HG03139 (cell line): ENCODE results near the gene RPLP2.

Source experiments
- ATAC-seq: cut with Tn5 transposase; IDR thresholded peaks from one replicate; pipeline ENCODE4 v1.9.1; 2021; ENCODE audit not compliant: unreplicated experiment

The RPLP2 gene

DNA sequence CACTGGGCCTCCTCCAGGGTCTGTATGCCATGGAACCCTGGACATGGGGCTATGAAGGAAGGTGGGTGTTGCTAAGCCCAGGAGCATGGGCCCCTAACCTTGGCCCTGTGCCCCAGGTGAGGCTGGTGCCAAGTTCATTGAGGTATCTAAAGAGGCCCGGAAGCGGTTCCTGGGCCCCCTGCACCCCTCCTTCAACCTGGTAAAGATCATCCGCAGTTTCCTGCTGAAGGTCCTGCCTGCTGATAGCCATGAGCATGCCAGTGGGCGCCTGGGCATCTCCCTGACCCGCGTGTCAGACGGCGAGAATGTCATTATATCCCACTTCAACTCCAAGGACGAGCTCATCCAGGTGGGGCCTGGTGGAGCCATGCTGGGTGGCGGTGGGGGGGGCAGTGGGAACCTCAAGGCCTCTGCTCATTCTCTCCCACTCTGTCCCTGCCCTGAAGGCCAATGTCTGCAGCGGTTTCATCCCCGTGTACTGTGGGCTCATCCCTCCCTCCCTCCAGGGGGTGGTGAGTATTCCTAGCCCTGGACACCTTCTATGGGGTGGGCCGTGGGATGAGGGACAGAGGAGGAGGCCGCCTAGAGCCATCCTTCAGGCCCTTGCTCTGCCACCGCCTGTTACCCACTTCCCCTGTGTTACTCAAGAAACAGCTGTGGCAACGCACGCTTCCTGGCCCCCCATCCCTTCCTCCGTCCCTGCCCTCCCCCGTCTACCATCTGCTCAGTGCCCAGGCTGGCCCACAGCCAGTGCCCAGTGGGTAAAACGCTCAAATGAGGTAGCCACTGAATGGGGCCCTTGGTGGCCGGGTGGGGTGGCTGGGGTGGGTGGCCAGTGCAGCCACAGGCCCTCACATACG lies 12.0 kb downstream of the RPLP2 start:
- no peak for ATAC-seq

DNA sequence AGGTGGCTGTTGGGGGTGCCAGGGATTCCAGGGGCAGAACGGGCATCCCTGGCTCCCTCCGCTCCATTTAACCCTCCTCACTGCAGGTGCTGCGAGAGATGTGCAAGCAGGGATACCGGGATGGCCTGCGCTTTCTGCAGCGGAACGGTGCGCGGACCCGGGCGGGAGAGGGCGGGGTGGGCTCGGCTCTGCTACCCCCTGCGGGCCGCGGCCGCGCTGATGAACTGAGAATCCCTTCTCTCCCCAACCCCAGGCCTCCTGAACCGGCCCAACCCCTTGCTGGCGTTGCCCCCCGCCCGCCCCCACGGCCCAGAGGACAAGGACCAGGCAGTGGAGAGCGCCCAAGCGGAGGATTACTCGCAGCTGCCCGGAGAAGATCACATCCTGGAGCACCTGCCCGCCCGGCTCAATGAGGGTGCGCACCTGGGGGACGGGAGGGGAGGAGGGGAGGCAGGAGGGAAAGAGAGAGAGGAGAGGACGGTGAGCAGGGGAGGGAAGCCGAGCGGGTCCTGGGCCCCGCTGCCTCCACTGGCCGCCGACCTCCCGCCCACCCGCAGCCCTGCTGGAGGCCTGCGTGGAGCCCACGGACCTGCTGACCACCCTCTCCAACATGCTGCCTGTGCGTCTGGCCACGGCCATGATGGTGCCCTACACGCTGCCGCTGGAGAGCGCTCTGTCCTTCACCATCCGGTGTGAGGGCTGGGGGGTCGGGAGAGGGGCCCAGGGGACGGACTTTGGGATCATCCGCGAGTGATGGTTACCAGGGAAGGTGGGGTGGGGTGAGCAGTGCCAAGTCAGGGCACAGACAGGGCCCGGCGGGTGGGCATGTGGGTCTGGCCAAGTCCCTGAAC lies 13.9 kb downstream of the RPLP2 start:
- no peak for ATAC-seq

DNA sequence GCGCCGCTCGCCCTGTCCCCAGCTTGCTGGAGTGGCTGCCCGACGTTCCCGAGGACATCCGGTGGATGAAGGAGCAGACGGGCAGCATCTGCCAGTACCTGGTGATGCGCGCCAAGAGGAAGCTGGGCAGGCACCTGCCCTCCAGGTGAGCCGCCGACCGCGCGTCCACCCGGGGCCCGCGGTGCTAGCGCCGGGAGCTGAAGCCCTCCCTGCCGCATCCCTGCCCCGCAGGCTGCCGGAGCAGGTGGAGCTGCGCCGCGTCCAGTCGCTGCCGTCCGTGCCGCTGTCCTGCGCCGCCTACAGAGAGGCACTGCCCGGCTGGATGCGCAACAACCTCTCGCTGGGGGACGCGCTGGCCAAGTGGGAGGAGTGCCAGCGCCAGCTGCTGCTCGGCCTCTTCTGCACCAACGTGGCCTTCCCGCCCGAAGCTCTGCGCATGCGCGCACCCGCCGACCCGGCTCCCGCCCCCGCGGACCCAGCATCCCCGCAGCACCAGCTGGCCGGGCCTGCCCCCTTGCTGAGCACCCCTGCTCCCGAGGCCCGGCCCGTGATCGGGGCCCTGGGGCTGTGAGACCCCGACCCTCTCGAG lies 14.6 kb downstream of the RPLP2 start:
- ATAC-seq: no peak

DNA sequence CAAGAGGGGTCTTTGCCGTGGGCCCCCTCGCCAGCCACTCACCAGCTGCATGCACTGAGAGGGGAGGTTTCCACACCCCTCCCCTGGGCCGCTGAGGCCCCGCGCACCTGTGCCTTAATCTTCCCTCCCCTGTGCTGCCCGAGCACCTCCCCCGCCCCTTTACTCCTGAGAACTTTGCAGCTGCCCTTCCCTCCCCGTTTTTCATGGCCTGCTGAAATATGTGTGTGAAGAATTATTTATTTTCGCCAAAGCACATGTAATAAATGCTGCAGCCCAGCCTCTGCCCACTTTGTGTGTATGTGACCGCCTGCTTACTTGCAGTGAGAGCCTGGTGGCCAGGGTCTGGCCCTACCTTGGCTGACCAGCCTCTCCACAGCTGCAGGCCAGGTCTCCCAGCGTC lies 15.2 kb downstream of the RPLP2 start:
- ATAC-seq: no peak

DNA sequence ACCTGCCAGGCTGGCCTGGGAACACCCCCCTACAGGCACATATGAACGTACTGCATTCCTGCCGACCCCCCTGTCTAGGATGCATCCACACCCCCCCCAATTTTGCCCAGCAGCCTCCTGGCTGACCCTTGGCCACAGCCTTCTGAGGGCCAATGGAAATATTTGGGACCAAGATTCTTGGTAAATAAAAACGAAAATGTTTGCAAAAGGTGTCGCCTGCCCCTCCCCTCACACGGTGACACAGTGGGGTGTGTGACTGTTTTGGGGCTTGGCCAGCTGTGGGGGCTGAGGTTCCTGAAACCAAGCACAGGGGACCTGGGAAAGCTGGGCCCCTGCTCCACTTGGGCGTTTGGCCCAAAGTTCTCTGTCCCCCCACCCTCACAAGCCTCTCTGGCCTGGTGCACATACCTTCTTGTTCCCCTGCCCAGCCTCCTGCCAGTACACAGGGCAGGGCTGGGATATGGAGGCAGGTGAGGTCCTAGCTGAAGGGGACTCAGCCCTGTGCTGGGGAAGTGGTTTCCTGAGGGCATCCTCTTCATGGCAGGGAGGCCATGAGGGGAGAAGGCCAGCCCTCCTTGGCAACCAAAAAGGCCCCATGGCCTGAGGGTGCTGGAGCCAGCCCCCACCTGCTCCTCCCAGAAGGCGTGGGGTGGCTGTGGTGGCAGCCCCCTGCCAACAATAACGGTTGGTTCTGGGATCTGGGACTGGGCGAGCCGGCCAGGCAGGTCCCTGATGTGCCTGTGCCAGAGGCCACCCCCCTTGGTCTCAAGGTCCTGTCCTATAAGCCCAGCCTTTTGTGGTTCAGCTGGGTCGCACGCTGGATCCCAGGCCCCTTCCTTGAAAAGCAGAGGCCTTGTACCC lies 15.8 kb downstream of the RPLP2 start:
- no peak for ATAC-seq

DNA sequence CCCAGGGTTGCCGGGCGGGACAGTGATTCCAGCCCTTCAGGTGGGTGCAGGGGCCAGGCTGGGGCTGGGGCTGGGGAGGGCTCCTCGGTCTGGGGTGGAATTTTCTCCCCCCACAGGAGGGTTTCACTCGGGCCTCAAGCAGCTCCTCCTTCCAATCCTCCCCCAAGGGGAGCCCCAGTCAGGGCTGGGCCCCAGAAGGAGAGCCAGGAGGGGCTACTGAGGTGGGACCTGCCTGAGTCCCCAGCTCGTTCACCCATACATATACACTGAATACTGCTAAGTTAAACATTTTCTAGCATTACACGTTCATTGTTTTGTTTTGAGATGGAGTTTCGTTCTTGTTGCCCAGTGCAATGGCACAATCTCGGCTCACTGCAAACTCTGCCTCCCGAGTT lies 16.5 kb downstream of the RPLP2 start:
- ATAC-seq: no peak

DNA sequence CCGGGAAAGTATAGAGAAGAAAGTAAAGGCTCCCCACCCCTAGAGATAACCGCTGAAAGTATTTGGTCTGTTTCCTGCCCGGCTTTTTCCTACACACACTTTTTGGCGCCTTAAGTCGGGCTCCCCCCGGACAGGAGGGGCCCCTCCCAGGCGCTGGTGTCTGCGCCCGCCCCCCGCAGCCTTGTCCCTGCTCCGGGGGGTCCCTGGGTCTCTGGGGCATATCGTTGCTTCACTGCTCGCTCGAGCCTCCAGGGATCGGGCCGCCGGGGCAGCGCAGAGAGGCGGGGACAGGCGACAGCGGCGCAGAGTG lies 17.0 kb downstream of the RPLP2 start:
- no peak for ATAC-seq

DNA sequence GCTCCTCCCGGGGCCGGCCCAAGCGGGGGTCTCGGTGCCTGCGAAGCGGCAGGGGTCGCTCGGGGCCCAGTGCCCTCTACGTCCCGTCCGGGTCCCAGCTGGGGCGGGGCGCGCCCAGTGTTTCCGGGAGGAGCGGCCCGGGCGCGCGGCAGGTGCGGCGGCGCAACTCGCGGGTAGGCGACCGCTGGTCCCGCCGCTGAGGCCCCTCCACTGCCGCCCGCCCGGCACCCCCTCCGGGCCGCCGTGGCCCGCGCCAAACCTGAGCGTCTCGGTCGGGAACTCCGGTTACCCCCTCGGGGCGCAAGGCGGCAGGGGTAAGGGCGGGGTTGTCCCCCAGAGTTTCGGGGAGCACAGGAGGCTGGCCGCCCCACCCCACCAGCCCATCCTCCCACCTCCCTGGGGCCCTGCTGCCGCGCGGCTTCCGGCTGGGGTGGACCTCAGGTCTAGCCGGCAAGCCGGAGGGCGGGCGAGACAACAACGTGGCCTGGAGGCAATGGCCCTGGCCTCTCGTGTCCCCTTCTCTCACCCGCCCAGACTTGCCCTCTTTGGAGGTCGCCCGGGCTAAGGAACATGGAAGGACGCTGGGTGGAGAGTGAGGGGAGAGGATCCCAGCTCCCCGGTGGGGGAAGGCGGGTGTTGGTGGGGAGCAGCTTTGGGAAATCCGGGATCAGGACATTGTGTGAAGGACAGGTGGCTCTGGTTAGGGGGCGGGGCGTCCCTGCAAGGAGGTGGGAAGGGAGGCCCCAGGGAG lies 17.6 kb downstream of the RPLP2 start:
- ATAC-seq: no peak

DNA sequence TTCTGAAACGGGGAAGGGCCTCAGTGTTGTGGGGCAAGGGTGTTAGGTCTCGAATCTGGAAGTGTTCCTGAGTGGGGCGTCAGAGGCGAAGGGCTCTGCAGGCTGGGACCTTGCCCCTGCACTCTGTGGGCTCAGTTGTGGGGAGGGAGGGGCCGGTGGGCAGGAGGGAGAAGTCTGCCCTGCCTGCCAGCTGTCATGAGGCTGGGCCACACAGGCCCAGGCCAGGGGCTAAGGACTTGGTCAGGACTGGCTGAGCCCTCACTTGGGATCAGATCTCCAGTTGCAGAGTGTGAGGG lies 18.1 kb downstream of the RPLP2 start, which contains the start of gene CRACR2B:
Gene CRACR2B, plus strand, starts transcription at position 23 of the 296 bp plus-strand sequence. CDS start 689 bp downstream, outside the sequence.
- no peak for ATAC-seq

DNA sequence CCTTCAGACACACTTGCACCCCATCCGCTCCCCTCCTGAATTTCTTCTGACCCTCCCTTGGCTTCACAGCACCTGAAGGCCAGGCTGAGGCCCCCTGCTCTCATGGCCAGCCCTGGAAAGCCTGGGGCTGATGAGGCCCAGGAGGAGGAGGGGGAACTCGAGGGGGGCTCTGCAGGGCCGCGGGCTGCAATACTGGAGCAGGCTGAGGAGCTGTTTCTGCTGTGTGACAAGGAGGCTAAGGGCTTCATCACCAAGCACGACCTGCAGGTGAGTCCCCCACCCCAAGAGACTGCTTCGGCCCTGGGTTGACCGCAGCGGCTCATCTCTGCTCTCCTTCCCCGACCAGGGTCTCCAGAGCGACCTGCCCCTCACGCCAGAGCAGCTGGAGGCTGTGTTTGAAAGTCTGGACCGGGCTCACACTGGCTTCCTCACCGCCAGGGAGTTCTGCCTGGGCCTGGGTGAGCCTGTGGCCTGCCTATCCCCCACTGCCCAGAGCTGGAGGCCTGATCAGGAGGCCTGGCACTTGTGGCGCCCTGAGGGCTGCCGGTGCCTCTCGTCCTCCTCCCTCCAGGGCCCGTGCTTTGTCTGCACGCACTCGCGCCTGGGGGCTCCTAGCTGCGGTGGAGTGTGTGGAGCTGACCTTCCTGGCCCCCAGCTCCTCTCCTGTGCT lies 18.9 kb downstream of the RPLP2 start:
- ATAC-seq: no peak

DNA sequence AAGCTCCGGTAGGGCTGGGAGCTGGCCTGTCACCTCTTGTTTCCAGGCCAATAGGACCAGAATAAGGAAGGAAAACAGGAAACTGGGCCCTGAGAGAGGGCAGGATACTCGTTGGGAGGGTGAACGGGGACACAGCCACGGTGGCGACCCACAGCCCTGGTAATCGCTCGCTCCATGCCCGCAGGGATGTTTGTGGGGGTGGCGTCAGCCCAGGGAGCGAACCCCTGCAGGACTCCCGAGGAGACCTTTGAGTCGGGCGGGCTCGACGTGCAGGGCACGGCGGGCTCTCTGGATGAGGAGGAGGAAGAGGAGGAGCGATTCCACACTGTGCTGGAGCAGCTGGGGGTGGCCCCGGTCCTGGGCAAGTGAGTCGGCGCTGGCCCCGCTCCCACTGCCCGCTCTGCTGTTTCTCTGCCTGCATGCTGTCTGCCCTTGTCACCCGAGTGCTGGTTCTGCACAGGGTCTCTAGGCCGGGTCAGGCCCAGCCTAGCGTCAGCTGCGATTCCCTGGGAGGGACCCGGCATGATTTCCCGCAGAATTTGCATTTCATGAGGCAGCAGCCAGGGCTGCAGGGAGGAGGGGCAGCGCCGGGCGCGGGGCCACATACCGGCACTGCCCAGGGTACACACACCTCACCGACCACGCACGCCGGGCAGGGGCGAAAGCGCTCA lies 19.5 kb downstream of the RPLP2 start:
- ATAC-seq: no peak

DNA sequence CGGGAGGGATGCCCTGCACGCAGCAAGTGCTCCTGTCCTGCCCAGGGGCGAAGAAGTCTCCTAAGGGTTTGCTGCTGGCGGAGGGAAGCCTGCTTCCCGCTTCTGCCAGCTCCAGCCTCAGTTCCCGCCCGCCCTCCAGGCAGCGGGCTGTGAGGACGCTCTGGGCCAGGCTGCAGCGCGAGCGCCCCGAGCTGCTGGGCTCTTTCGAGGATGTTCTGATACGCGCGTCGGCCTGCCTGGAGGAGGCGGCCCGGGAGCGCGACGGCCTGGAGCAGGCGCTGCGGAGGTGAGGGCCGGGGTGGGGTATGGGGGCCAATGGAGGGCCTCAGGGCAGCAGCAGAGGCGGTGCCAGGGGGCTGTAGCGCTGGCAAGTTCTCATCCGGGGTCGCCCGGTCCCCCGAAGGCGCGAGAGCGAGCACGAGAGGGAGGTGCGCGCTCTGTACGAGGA lies 20.1 kb downstream of the RPLP2 start:
- no peak for ATAC-seq

DNA sequence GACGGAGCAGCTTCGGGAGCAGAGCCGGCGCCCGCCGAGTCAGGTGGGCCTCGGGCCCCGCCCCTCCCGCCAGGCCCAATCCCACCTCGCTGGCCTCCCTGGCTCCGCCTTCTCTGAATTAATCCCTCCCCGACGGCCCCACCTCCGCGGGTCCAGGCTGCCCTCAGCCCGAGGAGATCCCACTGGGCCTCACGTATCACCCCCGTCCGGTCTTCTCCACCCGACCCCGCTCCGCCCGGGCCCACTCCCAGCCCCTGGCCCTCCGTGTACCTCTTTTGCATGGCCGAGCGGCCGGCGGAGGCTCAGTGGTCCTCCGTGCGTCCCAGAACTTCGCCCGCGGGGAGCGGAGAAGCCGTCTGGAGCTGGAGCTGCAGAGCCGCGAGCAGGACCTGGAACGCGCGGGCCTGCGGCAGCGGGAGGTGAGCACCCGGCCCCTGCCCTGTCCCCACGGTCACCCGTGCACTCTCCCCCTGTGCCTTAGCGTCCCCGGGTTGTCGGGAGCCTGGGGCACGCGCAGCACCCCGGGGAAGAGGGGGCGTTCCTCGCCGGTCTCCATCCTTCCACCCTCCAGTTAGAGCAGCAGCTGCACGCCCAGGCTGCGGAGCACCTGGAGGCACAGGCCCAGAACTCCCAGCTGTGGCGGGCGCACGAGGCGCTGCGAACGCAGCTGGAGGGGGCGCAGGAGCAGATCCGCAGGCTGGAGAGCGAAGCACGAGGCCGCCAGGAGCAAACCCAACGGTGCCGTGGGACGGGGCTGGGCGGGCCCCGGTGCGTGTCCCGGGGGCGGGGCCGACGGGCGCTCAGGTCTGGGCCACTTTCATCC lies 20.7 kb downstream of the RPLP2 start:
- ATAC-seq: no peak

DNA sequence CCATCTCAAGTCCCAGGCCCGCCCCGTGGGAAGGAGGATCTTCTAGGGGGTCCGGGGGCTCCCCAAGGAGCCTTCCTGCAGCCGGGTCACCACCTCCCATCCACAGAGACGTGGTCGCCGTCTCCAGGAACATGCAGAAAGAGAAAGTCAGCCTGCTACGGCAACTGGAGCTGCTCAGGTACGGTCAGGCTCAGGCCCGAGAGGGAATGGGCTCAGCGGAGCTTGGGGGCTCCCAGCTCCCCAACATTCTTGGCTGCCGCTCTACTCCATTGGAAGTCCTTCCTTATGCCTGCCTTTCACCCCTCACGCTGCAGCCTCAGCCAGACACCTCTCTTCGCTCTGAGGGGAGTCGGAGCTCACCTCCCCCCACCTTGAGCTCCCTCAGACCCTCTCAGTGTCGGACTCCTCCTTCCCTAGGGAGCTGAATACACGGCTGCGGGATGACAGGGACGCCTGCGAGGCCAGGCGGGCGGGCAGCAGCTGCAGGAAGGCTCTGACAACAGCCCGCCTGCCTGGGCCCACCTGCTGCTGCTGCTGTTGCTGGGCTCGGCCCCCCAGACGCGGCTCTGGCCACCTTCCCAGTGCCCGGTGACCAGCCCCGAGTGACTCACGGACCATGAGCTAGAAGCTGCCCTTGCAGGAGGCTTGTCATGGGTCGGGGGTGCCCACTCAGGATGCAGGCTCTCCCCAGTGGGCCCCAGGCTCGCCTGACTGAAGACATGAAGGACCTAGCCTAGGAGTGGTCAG lies 21.5 kb downstream of the RPLP2 start:
- ATAC-seq: no peak

DNA sequence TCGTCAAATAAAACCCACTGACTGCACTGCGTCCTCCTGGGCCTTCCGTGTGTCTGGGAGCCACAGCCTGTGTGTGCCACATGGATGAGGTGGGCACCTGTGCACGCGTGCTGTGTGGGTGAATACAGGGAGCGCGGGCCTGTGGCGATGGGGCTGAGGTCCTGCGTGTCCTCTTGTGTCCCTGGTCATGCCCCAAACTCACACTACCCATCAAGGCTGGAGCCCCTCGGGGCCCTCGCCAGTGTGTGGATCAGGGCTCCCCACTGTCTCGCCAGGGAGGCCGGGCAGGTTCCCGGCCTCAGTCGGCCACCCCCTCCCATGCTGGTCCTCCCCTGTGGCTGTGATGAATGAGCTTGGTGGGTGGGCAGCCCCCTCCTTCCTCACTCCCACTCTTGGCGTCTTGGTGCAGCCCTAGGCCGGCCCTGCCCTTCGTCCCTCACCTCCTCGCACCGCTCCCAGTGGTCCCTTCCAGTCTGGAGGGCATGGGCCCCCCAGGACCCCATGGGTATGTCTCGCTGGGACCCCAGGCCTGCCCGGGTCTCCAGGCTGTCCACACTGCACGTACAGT lies 22.3 kb downstream of the RPLP2 start:
- ATAC-seq: no peak

DNA sequence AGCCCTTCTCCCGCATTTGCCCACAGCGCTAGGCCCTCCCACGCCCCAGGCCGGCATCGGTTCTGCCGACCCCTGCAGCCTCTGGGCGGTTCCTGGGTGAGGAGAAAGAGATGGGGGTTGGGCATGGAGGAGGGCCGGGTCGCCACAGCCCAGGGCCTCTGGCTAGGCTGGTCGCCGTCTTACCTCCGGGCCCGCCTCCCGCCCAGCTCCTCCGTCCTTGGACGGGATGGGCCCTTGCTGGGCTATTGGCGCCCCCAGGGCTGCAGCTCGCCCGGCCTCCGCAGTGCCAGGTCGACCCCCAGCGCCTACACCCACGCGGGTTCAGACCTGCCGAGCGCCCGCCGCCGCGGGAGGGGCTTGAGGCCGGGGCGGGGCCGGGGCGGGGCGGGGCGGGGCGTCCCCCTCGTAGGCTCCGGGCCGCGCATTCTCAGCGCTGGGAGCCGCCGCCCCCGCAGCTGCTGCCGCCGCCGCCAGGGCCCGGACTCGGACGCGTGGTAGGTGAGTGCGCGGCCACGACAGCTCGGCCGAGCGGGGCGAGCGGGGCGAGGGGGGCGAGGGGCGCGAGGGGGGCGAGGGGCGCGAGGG lies 22.9 kb downstream of the RPLP2 start, which contains the start of gene CD151:
Gene CD151, plus strand, starts transcription at position 424 of the 585 bp plus-strand sequence. CDS start 3,118 bp downstream, outside the sequence.
- no peak for ATAC-seq
